OCI-LY7 (cell line): ENCODE results near the gene C11orf52.

Experiments used
- CTCF ChIP-seq: fragments of 200-600 bp; sonication (generic); conservative IDR thresholded peaks from 2 replicates; pipeline ENCODE4 v1.5.1; 2014; ENCODE audit warnings: mild to moderate bottlenecking, antibody characterized with exemption, low read length, moderate library complexity, mixed read lengths
- EZH2phosphoT487 ChIP-seq: fragments of 200-600 bp; sonication (generic); IDR thresholded peaks from 2 replicates; pipeline ENCODE4 v1.6.1; 2018; ENCODE audit warnings: low read depth, borderline replicate concordance, mild to moderate bottlenecking, mixed run types, antibody characterized with exemption, low read length, moderate library complexity, mixed read lengths

GRCh38 chr11:111949519-111950426 lies 31.1 kb downstream of the C11orf52 start:
- no peak for TF ChIP-seq CTCF
- no peak for TF ChIP-seq EZH2phosphoT487
